GM10847 (cell line): ENCODE results near the gene SCN8A.

Experiments
- POLR2A ChIP-seq: IDR thresholded peaks from 2 replicates; pipeline ENCODE4 v1.6.1; 2011; ENCODE audit not compliant: insufficient read length; ENCODE audit errors: extremely low read depth

The SCN8A gene

DNA sequence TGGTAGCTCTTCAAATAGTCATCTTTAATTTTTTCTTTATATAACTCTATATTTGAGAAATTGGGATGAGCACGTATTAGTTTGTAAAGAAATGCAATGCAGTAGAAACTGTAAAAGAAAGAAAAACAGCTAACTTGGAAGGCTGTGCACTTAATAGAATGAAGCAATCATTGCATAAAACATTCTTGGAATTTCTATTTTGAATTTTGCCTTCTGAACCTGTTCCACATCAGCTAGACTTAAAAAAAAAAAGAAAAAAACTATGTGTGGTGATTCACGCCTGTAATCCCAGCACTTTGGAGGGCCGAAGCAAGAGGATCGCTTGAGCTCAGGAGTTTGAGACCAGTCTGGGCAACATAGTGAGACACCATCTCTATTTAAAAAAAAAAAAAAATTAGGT lies 29.4 kb downstream of the SCN8A start:
- no peak for TF ChIP-seq POLR2A

DNA sequence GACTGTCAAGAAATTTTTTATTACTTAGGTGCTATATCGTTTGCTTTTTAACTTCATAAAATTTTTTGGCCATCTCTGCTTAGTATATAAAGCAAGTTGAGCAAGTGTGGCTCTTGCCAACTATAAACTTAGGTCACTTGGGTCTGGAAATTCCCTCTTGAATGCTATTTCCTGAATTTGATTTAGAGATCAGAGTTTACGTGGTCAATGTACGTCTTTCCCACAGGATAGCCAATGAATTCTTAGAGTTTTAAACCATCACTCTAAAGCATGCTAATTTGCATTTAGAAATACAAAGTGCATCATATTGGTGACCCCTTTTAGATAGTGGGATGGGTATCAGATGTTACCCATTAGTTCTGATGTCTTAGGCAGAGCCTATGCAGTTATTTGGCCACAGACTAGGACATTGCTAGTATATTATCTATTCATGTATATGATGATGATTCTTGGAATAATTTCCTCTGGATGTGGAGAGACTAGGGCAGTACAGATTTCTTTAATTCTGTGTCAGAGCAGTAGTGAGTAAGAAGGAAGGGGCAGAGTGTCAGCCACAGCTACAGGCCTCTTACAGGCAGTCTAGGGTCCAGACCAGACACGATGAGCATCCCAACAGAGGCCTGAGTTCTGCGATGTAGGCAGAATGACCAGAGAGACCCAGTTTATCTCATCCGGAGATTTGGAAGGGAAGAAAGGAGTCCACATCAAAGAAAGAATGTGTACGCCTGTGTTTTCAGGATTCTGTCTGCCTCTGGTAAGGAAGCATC lies 30.3 kb downstream of the SCN8A start:
- no peak for TF ChIP-seq POLR2A

DNA sequence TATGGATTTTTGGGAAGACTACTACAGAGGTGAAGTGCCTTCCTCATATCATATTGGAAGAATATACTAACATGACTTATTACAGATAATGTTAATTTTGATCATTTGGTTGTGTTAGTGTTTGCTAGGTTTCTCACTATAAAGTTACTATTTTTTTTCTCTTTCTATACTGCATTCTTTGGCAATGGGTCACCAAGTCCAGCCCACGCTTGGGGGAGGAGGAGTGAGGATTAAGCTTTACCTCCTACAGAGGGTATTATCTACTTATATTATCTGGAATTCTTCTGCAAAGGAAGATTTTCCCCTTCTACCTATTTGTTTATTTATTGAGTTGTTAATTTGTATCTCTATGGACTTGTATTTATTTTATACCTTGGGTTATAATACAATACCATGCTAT lies 31.5 kb downstream of the SCN8A start:
- TF ChIP-seq POLR2A = no peak

DNA sequence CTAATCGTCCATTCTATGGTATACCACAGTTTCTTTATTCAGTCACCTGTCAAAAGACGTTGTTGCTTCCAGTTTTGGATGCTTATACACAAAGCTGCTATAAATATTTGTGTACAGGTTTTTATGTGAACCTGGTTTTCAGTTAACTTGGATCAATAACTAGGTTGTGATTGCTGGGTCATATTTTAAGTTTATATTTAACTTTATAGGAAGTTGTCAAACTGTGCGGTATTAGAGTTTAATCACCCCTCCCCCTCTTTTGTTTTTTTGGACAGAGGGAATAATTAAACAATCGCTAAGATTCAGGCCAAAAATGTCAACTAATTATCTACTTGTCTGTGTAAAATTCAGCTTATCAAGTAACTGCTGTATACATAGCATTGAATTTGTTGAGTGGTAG lies 34.3 kb downstream of the SCN8A start:
- no peak for TF ChIP-seq POLR2A

DNA sequence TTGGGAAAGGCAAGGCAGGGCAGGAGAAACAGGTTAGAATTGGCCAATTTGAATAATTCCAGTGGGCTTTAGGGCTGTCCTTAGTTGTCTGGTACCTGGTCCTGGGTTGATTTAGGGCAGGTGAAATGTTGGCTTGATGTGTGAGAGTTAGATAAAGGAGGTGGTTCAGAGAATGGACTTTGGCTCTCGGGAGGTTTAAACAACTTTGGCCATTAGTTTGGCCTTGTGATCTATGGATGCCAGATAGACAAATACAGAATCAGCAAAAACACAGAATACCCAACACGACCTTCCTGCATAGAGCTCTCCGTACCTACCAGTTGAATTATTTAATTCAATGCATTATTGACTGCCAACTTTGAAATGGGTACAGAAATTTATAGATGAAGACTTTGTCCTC lies 35.1 kb downstream of the SCN8A start:
- no peak for TF ChIP-seq POLR2A

DNA sequence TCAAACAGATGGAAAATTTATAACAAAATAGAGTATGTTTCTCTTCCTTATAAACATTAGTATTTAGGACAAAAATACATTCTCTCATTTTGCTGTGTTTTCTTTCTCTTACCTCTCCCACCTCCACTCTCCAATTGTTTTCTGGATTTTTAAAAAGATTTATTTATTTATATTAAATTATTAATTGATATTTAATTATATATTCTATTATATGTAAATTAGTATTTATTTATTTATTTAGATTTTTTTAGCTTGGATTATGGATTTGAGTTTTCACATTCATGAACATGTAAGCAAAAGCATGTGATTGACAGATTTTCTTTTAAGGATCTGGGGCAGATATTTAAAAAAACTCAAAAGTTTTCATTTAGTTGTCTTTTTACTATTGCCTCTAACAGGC lies 35.6 kb downstream of the SCN8A start:
- no peak for TF ChIP-seq POLR2A

DNA sequence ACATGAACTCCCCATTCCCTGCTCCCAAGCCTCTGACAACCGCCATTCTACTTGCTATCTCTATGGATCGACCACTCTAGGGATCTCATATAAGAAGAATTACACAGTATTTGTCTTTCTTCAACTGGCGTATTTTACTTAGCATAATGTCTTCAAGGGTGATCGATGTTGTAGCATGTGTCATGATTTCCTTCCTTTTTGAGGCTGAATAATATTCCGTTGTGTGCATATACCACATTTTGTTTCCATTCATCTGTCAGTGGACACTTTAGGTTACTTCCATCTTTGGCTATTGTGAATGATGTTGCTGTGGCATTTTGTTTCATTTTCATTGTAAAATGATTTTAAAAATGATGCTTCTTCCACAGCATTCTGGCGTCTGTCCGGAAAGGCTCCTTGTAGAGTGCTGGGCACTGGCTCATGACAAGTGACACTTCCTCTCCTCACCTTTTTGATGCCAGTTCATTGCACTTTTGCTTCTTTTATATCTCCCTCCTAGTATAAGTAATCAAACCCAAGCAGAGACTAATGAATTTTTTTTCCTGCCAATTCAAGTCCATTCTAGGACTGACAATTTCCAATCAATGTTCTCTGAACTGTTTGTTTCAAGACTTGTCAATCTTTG lies 39.3 kb downstream of the SCN8A start:
- TF ChIP-seq POLR2A = no peak

DNA sequence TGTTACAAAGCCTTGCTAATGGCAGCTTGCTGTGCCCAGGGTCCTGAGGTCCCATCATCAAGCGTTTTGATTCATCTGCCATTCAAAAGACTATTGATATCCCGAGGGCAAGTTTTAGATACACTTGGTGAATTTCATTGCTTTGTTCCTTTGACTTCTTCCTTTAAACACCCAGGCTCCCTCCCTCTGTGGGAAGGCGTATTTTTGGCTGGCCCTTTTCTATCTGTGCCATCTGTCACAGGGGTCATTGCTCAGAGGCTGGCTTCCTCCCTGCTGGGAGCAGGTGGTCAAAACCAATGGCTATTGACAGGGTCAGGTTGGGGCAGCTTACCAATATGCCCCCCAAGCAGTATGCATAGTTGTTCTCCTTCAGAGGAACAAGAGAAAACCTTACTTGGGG lies 40.0 kb downstream of the SCN8A start:
- no peak for TF ChIP-seq POLR2A

DNA sequence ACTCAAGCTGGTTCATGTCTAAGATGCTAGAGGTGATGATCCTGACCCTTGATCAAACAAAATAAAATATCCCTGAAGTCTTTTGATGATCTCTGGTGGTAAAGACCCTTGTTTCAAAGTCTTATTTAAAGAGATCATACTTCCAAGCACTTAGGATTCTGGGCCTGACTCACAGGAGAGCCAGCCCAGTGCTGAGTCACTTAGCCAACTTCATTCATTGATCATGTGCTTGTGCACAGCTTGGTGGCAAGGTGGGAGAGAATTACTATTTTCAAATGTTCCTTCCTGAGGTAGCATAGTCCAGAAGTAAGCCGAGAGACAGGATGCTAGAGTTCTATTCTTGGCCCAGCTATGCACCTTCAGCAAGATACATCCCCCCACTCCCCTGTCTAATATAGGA lies 40.6 kb downstream of the SCN8A start:
- no peak for TF ChIP-seq POLR2A

DNA sequence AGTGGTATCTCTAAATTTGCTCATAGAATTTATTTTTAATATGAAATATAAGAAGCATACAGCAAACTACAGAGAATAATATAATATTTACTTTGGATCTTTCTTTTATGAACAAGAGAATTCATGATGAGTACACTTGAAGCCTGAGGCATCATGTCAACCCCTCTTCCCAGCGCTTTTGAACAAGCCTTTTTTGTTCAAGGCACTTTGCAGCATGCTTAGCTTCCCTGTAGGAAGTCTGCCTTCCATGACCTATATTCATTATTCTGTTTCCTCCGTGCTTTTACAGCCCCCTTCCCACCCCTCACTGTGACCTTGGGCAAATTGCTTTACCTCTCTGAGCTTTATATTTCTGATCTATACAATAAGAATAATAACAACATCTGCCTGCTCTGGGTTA lies 41.6 kb downstream of the SCN8A start:
- no peak for TF ChIP-seq POLR2A

DNA sequence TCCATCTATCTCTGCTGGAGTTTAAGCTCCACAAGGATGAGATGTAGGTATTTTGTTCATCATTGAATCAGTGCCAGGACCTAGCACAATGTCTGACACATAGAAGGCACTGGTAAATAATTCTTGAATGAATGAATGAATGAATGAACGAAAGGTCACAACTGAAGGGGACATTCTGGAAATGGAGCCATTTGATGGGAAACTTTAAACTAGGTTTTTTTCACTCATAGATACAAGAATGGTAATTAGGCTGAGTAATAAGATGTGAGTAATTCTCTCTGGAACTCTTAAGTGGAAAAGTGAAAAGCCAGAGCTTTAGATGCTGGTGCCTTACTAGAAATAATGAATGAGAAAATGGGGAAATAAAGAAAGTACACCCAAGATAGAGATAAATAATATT lies 44.3 kb downstream of the SCN8A start:
- no peak for TF ChIP-seq POLR2A

DNA sequence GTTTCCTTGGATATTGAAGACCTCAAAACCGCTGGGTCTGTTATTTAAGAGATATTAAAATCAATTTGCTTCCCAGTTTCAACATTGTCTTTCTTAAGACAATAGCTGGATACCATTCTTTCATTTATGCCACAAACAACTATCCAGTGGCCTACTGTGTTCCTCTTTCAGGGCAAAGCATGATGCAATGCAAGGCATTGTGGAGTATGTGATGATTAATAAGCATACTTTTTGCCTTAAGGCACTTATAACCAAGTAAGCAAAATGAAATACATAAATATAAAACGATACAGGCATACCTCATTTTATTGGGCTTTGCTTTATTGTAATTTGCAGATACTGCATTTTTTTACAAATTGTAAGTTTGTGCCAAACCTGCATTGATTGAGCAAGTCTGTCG lies 45.5 kb downstream of the SCN8A start:
- no peak for TF ChIP-seq POLR2A

DNA sequence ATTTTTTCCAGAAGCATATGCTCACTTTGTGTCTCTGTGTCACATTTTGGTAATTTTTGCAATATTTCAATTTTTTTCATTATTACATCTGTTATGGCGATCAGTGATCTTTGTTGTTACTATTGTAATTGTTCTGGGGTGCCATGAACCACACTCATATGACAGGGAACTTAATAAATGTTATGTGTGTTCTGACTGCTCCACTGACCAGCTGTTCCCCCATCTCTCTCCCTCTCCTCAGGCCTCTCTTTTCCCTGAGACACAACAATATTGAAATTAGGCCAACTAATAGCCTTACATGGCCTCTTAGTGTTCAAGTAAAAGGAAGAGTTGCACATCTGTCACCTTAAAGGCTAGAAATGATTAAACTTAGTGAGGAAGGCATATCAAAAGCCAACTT lies 46.0 kb downstream of the SCN8A start:
- no peak for TF ChIP-seq POLR2A

DNA sequence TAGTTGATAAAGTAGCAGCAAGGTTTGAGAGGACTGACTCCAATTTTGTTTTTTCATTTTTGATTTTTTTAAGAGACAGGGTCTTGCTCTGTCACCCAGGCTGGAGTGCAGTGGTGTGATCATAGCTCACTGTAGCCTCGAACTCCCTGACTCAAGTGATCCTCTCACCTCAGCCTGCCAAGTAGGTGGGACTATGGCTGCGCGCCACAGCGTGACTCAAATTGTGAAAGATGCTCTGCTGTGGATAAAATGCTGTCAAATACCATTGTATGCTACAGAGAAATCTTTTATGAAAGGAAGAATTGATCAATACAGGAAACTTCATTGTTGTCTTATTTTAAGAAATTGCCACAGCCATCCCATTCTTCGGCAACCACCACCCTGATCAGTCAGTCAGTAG lies 48.3 kb downstream of the SCN8A start:
- TF ChIP-seq POLR2A = no peak

DNA sequence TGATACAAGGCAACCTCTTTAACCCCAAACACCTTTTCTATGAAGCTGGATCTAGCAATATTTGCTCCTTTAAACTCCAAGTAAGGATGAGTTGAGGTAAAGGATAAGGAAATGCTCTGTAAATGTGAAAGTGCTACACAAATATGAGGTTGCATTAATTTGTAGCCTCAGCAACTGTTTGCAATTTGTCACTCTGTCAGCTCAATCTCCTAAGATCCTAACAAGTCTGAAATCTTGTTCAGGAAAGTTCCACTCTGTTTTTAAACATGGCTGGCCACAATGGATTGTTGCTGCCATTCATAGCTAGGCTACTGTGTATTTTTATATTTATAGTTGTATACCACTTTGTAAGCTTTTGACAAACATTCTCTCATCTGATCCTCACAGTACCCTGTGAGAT lies 51.3 kb downstream of the SCN8A start:
- no peak for TF ChIP-seq POLR2A

DNA sequence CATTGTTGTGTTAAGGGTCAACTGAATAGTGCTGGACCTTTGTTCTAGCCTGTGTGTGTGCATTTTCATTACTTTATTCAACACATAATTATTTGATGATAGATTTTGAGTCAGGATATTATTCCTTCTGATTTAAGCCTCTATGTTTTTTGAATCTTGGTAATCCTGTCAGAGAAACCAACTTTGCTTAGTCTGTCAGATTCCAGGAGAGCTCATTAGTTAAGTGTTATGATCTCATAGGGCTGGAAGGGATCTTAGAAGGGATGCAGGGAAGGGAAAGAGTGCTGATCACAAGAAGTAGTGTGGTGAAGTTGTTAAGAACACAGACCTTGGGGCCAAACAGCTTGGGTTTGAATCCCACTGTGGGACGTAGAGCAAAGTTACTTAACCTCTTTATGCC lies 52.9 kb downstream of the SCN8A start:
- TF ChIP-seq POLR2A = no peak

DNA sequence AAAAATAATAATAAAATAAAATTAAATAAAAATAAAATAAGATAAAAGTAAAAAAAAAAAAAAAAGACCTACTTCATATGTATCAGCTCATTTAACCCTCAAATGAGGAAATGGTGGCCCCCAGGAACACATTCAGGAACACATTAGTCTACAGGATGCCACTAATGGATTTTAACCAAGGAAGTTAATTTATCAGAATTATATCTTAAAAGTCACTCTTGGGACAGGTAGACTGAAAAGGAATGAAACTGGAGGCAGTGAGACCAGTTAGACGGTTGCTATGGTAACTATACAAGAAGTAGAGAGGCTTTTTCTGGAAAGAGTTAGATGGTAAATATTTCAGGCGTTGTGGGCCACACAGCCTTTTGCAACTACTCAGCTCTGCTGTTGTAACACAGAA lies 54.9 kb downstream of the SCN8A start:
- TF ChIP-seq POLR2A = no peak
